Raji (cell line): ENCODE results near the gene ZNF879.

Experiments used
- POLR2A ChIP-seq: IDR thresholded peaks from 2 replicates; pipeline ENCODE4 v1.6.1; 2011; ENCODE audit warnings: low read depth, low read length, control low read depth; ENCODE audit not compliant: insufficient read depth

The ZNF879 gene

DNA sequence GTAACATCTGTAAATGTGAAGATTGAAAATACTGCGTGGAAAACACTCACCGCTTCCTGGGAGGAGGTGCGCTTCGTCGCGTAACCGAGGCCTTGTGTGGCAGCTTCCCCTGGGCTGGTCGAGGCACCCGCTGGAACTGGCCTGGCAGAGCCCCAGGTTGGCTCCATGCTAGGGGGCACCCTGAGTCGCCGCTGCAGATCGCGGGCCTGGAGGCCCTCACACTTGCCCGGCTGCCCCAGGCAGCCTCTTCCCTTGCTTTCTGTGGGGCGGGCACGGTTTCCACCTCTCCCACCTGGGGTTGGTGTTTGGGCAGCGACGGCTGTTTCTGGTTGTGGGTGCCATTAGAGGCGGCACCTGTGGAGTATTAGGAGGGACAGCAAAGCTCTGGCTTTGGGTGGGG is 37.4 kb downstream of the ZNF879 start:
- no peak for TF ChIP-seq POLR2A

DNA sequence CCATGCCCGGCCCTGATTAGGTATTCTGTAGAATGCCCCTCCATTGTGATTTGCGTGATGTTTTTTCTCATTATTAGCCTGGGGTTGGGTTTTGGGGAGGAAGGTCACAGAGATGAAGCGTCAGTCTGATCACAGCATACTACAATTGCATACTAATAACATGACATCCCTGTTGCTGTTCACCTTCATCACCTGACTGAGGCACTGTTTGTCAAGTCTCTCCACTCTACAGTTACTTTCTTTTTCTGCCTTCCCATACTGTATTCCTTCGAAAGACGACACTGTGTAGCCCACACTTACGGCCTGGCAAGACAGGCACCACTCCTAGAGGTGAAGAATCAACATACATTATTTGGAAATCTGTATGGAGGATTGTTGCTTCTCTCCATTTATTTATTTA is 42.1 kb downstream of the ZNF879 start:
- no peak for TF ChIP-seq POLR2A

- TF ChIP-seq POLR2A: no peak
Observed at GRCh38 chr5:179079165-179079987, 55.8 kb downstream of the ZNF879 start.

- no peak for TF ChIP-seq POLR2A
Observed at GRCh38 chr5:179080724-179081123, 57.1 kb downstream of the ZNF879 start.
